Measurements from ENCODE around the gene KRT15.

KRT15 gene

GRCh38 chr17:41480581-41480980, 38.1 kb downstream of the KRT15 start:
- TF ChIP-seq CTCF (IDR thresholded peaks at IDR 0.05; ENCODE audit: insufficient read depth, missing control alignments): no peak
- no peak for FAIRE-seq

GRCh38 chr17:41480136-41480535, 38.6 kb downstream of the KRT15 start:
- FAIRE-seq (no peak), DNase-seq (ENCODE audit: insufficient read length, low spot score) (no peak)
- no peak for TF ChIP-seq CTCF (IDR thresholded peaks at IDR 0.05; ENCODE audit: insufficient read depth, missing control alignments)

More at GRCh38 chr17:41480581-41480980, 38.1 kb downstream of the KRT15 start:
- no peak for DNase-seq (ENCODE audit: insufficient read length, low spot score)

- no peak for TF ChIP-seq CTCF (IDR thresholded peaks at IDR 0.05; ENCODE audit: insufficient read depth, missing control alignments)
- DNase-seq (ENCODE audit: insufficient read length, low spot score) (no peak), FAIRE-seq (no peak)
Measured at GRCh38 chr17:41478237-41478636, 40.5 kb downstream of the KRT15 start.

GRCh38 chr17:41476866-41477815, 41.5 kb downstream of the KRT15 start:
- no peak for TF ChIP-seq CTCF (IDR thresholded peaks at IDR 0.05; ENCODE audit: insufficient read depth, missing control alignments)
- DNase-seq (ENCODE audit: insufficient read length, low spot score) (no peak), FAIRE-seq (no peak)

GRCh38 chr17:41475421-41475820, 43.3 kb downstream of the KRT15 start:
- TF ChIP-seq CTCF (IDR thresholded peaks at IDR 0.05; ENCODE audit: insufficient read depth, missing control alignments): no peak
- DNase-seq (ENCODE audit: insufficient read length, low spot score): no peak
- FAIRE-seq: no peak

- FAIRE-seq (no peak), DNase-seq (ENCODE audit: insufficient read length, low spot score) (no peak)
- TF ChIP-seq CTCF (IDR thresholded peaks at IDR 0.05; ENCODE audit: insufficient read depth, missing control alignments): no peak
Measured at GRCh38 chr17:41474863-41475262, 43.8 kb downstream of the KRT15 start.

GRCh38 chr17:41468346-41468745, 50.3 kb downstream of the KRT15 start:
- DNase-seq (ENCODE audit: insufficient read length, low spot score): no peak
- TF ChIP-seq CTCF (IDR thresholded peaks at IDR 0.05; ENCODE audit: insufficient read depth, missing control alignments): no peak
- no peak for FAIRE-seq

Measured in D721Med (cell line).